Tibial artery (tissue), 4 donors: Measurements from ENCODE around the gene FCHSD2.

Experiments
- DNase-seq, 2 donors: peaks; one replicate each; pipeline ENCODE4 v3.0.0-alpha.2; 2019
- H3K27ac ChIP-seq, 2 donors: fragments of 200-600 bp; sonication (generic) in 1 of 2; 1 replicate in 1 of 2; 2 replicates in 1 of 2; pipeline ENCODE4 v1.5.1; 2018 to 2019; ENCODE audit warnings: mild to moderate bottlenecking in 1 of 2
- H3K27me3 ChIP-seq, 2 donors: fragments of 200-600 bp; sonication (generic) in 1 of 2; one replicate each; pipeline versions ENCODE4 v1.5.1 to v1.6.0; 2016 to 2019
- H3K36me3 ChIP-seq, 3 donors: fragments of 200-600 bp; sonication (generic) in 2 of 3; one replicate each; pipeline ENCODE4 v1.5.1; 2016 to 2019; ENCODE audit warnings: mild to moderate bottlenecking in 2 of 3
- H3K4me1 ChIP-seq, 4 donors: fragments of 200-600 bp; sonication (generic) in 2 of 4; 1 replicate in 3 of 4; 2 replicates in 1 of 4; pipeline ENCODE4 v1.5.1; 2016 to 2019
- H3K4me3 ChIP-seq, 2 donors: fragments of 200-600 bp; sonication (generic) in 1 of 2; 1 replicate in 1 of 2; 2 replicates in 1 of 2; pipeline ENCODE4 v1.5.1; 2018 to 2019; ENCODE audit warnings: mild to moderate bottlenecking in 2 of 2
- H3K9me3 ChIP-seq, 3 donors: fragments of 200-600 bp; sonication (generic) in 1 of 3; one replicate each; pipeline ENCODE4 v1.5.1; 2016 to 2019
- intact Hi-C: fragments of 100-400 bp; cut with DNase I; formaldehyde crosslinking; loops from one replicate; pipeline ENCODE4 v1.15.0; 2023; ENCODE audit warnings: low total_unique reads
- TF ChIP-seq, protein P1 (sequence below), 2 experiments: fragments of 200-600 bp in 1 of 2; fragments of 450-650 bp in 1 of 2; IDR thresholded peaks; one replicate each; pipeline ENCODE4 v1.5.1; 2017 to 2019; ENCODE audit warnings: antibody characterized with exemption in 2 of 2, mild to moderate bottlenecking in 1 of 2, moderate library complexity in 1 of 2

FCHSD2 gene

GRCh38 chr11:73001615-73002014 is 140.5 kb downstream of the FCHSD2 start:
- no peak for DNase-seq
- no peak overlapping the region for H3K27ac ChIP-seq

DNA sequence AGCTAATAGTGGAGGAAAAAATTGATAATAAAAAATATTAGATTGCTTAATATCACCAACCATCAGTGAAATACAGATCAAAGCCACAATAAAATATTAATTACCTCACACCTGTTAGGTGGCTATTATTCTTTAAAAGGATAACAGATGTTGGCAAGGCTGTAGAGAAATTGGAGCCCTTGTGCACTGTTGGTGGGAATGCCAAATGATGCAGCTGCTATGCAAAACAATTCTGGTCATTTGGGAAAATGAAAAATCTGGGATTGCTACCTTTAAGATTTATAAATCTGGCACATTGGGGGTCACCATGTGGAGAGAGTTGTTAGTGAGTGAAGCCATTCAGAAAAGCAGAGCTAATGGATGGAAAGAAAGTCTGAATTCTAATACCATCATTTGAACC is 143.4 kb downstream of the FCHSD2 start:
- peaks cover 0 to 4% (median 0%) of the 10 kb centered on the region in 3 donors for H3K36me3 ChIP-seq
- no peak overlapping the region for H3K4me3 ChIP-seq
- H3K27me3 ChIP-seq: no peaks in the 10 kb centered on the region
- no peak overlapping the region for H3K27ac ChIP-seq
- no peak for DNase-seq
- intact Hi-C loops: no loop called here
- H3K9me3 ChIP-seq: no peaks in the 10 kb centered on the region
- H3K4me1 ChIP-seq: peaks cover 0 to 23% (median 0%) of the 10 kb centered on the region in 4 donors
- TF ChIP-seq, protein P1, sequence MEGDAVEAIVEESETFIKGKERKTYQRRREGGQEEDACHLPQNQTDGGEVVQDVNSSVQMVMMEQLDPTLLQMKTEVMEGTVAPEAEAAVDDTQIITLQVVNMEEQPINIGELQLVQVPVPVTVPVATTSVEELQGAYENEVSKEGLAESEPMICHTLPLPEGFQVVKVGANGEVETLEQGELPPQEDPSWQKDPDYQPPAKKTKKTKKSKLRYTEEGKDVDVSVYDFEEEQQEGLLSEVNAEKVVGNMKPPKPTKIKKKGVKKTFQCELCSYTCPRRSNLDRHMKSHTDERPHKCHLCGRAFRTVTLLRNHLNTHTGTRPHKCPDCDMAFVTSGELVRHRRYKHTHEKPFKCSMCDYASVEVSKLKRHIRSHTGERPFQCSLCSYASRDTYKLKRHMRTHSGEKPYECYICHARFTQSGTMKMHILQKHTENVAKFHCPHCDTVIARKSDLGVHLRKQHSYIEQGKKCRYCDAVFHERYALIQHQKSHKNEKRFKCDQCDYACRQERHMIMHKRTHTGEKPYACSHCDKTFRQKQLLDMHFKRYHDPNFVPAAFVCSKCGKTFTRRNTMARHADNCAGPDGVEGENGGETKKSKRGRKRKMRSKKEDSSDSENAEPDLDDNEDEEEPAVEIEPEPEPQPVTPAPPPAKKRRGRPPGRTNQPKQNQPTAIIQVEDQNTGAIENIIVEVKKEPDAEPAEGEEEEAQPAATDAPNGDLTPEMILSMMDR (IDR thresholded peaks at IDR 0.05): no peak

More at GRCh38 chr11:73001615-73002014, 140.5 kb downstream of the FCHSD2 start:
- Histone ChIP-seq H3K36me3 (no peaks in the 10 kb centered on the region), H3K27me3 (no peaks in the 10 kb centered on the region), H3K9me3 (no peaks in the 10 kb centered on the region), H3K4me1 (peaks cover 0 to 23% (median 0%) of the 10 kb centered on the region in 4 donors), H3K4me3 (no peak overlapping the region)
- TF ChIP-seq, protein P1 (IDR thresholded peaks at IDR 0.05): no peak
- intact Hi-C loops: no loop called here

DNA sequence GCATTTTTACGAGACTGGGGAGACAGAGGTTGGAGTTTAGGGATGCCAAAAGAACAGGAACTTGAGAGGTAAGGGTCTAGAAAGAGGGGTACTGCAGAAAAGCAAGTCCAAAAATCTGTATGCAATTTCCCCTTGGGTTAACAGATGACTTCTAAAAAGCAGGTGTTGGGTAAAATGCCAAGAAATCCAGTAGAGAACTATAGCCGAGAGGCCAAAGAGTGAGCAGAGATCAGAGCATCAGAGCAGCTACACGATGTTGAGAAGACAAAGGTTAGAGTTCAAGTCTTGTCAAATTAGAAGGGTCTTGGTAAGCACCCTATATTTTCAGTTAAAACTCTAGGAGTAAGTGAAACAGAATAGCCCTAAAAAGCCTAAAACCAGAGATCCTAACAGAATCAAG is 145.2 kb downstream of the FCHSD2 start:
- Histone ChIP-seq H3K9me3 (no peaks in the 10 kb centered on the region), H3K4me3 (peak overlapping the region in 1 of 2 donors; percentile 28), H3K27ac (peak overlapping the region; percentile 18 to 23), H3K4me1 (peaks cover 0 to 23% (median 0%) of the 10 kb centered on the region in 4 donors), H3K36me3 (peaks cover 0 to 4% (median 0%) of the 10 kb centered on the region in 3 donors), H3K27me3 (no peaks in the 10 kb centered on the region)
- no peak for DNase-seq
- TF ChIP-seq, protein P1 (IDR thresholded peaks at IDR 0.05): no peak
- intact Hi-C loops: no loop called here

- peaks cover 0 to 4% (median 0%) of the 10 kb centered on the region in 3 donors for H3K36me3 ChIP-seq
- DNase-seq: no peak
- peaks cover 0 to 34% (median under 1%) of the 10 kb centered on the region in 4 donors for H3K4me1 ChIP-seq
- intact Hi-C loops: no loop called here
- H3K9me3 ChIP-seq: no peaks in the 10 kb centered on the region
- no peaks in the 10 kb centered on the region for H3K27me3 ChIP-seq
- no peak overlapping the region for H3K27ac ChIP-seq
- no peak overlapping the region for H3K4me3 ChIP-seq
- TF ChIP-seq, protein P1 (IDR thresholded peaks at IDR 0.05): no peak
These were observed 152.4 kb downstream of the FCHSD2 start for GRCh38 chr11:72989727-72990126.

- intact Hi-C loops: no loop called here
These were observed 153.3 kb downstream of the FCHSD2 start for GRCh38 chr11:72988821-72989220.

More at GRCh38 chr11:72988821-72989220, 153.3 kb downstream of the FCHSD2 start:
- Histone ChIP-seq H3K4me3 (no peak overlapping the region), H3K27me3 (no peaks in the 10 kb centered on the region), H3K27ac (no peak overlapping the region), H3K4me1 (peaks cover 0 to 34% (median 3%) of the 10 kb centered on the region in 4 donors), H3K9me3 (no peaks in the 10 kb centered on the region), H3K36me3 (peaks cover 0 to 2% (median under 1%) of the 10 kb centered on the region in 3 donors)
- DNase-seq: no peak
- TF ChIP-seq, protein P1 (IDR thresholded peaks at IDR 0.05): no peak
